HG02623 (cell line): ENCODE results near the gene TFRC.
"Not testable (repeated sequence)": the region's sequence is repeated elsewhere in the genome, so short reads cannot be mapped to it uniquely, and the experiment has no call there.

ENCODE experiments used
- ATAC-seq: cut with Tn5 transposase; IDR thresholded peaks from one replicate; pipeline ENCODE4 v1.9.1; 2021; ENCODE audit warnings: moderate library complexity; ENCODE audit not compliant: unreplicated experiment

TFRC gene

DNA sequence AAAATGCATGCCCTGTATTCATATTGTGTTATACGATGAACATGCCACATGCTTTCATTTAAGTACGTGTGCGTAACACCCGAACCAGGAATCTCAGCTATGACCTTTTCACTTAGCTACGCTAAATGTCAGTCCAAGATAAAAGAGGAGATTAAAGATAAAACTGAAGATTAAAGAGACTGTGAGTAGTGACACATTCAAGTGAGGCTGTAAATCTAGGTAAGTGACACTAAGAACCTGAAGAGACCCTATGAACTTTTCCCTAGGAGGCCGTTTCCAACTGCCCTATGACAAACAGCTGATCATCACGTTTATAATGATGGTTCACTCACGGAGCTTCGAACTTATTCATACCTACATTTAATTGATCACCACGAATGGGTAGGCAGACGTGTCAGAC is 32.2 kb downstream of the TFRC start:
- ATAC-seq, result no peak

DNA sequence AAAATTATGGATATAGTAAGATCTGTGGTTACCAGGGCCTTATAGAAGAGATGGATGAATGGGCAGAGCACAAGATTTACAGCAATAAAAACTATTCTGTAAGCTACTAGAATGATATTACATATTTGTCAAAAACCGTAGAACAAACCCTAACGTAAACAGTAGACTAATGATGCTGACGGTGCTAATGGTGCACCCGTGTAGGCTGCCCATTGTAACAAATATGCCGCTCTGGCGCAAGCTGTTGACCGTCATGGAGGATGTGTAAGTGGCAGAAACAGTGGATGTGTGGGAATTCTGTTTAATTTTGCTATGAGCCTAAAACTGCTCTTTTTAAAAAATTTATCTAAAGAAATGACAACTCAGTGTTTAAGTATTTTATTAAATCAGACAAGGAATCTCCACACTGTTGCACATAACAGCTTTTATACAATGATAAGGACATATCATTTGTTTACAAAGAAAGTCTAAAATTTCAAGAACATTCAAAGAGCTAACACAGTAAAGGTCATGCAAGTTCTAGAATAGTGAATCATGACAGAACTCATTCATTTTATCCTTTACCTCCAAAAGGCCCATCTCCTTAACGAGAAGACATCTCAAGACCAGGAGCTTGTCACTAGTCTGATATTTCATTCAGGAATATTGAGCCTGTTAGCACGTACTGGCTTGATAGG is 32.8 kb downstream of the TFRC start:
- no peak for ATAC-seq

GRCh38 chr3:196047391-196048030 is 34.4 kb downstream of the TFRC start:
- ATAC-seq, result no peak

DNA sequence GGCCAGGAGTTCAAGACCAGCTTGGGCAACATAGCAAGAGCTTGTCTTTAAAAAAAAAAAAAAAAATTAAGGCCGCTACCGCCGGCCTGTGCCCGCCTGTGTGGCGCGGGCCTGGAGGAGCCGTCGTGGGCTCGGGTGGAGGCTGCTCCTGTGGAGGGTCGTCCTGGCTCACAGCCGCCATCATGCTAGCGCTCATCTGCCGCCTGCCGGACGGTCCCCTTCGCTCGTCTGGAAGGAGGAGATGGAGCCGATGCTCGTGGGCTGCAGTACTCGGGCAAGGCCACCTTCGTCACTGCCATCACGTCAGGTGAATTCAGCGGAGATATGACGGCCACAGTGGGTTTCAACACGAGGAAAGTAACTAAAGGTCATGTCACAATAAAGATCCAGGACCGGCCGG is 37.4 kb downstream of the TFRC start:
- ATAC-seq, result no peak

- ATAC-seq, result no peak
Observed at GRCh38 chr3:196042673-196043072, 39.2 kb downstream of the TFRC start.

DNA sequence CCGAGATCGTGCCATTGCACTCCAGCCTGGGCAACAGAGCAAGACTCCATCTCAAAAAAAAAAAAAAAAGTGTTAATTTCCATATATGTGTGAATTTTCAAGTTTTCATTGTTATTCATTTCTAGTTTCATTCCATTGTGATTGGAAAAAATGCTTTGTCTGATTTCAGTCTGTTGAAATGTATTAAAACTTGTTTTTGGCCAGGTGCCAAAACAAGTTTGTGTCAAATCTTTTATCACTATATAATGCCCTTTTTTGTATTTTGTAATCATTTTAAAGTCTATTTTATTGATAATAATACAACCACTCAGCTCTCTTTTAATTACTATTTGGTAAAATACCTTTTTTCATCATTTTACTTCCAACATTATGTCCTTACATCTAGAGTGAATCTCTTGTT is 42.5 kb downstream of the TFRC start:
- no peak for ATAC-seq

DNA sequence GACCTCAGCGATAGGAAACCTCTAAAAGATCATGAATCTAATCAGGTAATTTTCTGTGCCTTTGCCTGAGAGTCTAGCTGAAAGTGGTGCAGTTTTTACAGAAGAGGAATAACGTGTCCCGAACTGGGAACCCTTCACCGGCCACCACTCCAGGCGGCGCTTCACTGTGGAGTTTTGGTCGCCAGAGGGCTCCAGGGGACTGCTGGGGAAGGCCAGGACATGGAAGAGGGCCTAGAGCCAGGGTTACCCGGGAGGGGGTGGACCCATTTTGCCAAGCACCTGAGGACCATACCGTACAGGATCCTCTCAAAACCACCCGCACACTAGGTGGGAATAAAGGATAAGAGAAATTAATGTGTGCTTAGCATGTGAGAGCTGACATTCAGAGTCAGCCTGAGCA is 55.8 kb downstream of the TFRC start:
- ATAC-seq, result not testable (repeated sequence)

GRCh38 chr3:196024968-196025367 is 56.9 kb downstream of the TFRC start:
- no peak for ATAC-seq

- ATAC-seq, result no peak
Observed at GRCh38 chr3:196023947-196024346, 57.9 kb downstream of the TFRC start.

DNA sequence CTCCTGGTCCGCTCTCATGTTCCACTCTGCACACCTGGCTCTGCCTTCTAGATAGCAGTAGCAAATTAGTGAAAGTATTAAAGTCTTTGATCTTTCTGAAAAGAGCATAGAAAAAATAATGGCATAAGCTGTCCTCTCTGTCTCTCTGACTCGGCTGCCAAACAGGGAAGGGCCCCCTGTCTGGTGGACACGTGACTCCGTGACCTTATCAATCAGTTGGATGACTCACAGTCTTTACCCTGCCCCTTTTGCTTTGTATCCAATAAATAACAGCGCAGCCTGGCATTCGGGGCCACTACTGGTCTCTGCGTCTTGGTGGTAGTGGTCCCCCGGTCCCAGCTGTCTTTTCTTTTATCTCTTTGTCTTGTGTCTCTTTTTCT is 59.4 kb downstream of the TFRC start:
- ATAC-seq, result not testable (repeated sequence)

- no peak for ATAC-seq
Observed at GRCh38 chr3:196020373-196020772, 61.5 kb downstream of the TFRC start.

- ATAC-seq, result not testable (repeated sequence)
Observed at GRCh38 chr3:196019576-196019975, 62.3 kb downstream of the TFRC start.

DNA sequence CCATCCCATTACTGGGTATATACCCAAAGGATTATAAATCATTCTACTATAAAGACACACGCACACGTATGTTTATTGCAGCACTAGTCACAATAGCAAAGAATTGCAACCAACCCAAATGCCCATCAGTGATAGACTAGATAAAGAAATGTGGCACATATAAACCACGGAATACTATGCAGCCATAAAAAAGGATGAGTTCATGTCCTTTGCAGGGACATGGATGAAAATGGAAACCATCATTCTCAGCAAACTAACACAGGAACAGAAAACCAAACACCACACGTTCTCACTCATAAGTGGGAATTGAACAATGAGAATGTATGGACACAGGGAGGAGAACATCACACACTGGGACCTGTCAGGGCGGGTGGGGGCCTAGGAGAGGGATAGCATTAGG is 63.7 kb downstream of the TFRC start:
- ATAC-seq, result not testable (repeated sequence)

- no peak for ATAC-seq
Observed at GRCh38 chr3:196016485-196016884, 65.4 kb downstream of the TFRC start.

GRCh38 chr3:196016059-196016458 is 65.8 kb downstream of the TFRC start:
- ATAC-seq, result no peak

DNA sequence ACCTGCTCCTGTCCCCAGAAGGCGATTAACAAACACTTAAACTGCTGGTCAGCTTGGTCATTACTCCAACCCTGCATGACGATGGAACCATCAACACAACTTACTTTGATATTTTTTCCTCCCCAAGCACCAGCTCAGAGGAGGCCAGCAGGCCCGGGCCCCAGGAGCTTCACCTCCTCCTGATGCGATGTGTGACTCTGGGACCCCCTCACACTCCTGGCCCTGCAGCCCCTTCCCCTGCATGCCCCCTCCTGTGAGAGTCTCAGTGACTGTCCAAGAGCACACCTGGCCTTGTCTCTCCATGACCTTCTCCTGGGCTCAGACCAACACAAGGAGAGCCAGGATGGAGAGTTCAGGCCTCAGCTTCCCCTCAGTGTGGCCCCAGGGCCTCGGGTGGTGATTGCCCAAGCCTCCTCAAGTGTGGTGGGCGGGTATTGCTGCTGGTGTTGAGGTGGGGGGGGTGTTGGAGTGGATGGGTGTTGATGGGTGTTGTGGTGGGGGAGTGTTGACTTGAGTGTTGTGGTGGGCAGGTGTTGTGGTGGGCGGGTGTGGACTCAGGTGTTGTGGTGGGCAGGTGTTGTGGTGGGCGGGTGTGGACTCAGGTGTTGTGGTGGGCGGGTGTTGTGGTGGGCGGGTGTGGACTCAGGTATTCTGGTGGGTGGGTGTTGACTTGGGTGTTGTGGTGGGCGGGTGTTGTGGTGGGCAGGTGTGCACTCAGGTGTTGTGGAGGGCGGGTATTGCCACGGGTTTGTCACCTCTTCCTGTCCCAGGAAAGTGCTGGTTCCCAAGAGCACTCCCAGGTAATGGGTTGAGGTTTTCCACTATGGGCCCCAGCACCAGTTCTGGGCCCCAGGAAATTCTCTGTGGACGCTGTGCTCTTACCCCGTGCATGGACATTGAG is 68.1 kb downstream of the TFRC start:
- no peak for ATAC-seq

DNA sequence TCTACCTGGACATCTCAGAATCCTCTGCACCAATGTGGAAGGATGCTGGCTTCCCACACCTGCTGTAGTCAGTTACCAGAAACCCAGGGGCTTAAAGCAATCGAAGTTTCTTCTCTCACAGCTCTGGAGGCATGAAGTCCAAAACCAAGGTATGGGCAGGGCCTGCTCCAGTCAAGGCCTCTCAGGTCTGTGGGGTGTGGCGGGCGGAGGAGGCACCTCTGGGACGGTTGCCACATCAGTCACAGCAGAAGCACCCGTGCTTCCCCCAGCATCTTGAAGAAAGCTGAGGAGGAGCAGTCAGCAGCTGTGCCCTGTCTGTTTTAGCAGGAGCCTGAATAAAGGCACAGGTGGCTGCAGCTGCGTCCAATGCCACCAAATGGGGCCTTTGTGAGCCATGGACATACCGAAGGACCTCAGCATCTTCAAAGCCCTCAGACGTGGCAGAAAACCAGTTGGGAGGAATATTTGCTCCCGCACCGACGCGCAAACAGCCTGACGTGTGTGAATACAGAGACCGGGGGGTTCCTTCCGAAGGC is 68.9 kb downstream of the TFRC start:
- ATAC-seq, result no peak

DNA sequence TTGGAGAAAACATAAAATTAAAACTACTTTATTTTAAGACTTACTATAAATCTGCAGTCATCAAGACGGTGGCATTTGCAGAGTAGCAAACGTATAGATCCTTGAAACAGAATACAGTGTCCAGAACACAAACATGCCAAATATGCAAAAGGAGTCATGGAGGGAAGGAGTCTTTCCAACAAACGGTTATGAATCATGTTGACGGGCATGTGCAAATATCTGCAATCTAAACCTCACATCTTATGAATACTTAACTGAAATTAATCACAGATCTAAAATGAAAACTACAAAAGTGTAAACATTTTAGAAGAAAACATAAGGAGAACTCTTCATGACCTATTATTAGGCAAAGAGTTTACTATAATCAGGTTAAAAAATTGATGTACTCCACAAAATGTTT is 69.4 kb downstream of the TFRC start:
- ATAC-seq, result no peak

GRCh38 chr3:196009456-196009855 is 72.4 kb downstream of the TFRC start:
- ATAC-seq, result no peak

- no peak for ATAC-seq
Observed at GRCh38 chr3:196008929-196009328, 73.0 kb downstream of the TFRC start.

- ATAC-seq, result no peak
Observed at GRCh38 chr3:196008387-196008786, 73.5 kb downstream of the TFRC start.
